Keratinocyte (primary cell): ENCODE measurements around the gene ZNF594.

Experiments
- CTCF ChIP-seq, 3 experiments: IDR thresholded peaks in 1 of 3; conservative IDR thresholded peaks in 1 of 3; optimal IDR thresholded peaks in 1 of 3; 2 replicates in 2 of 3; 3 replicates in 1 of 3; pipeline versions ENCODE3 to v1.5.1; 2011; ENCODE audit warnings: low read length in 3 of 3, mild to moderate bottlenecking in 3 of 3, moderate library complexity in 2 of 3, control low read depth in 1 of 3, inconsistent platforms in 1 of 3; ENCODE audit not compliant: insufficient read depth in 2 of 3; ENCODE audit errors: extremely low read depth in 1 of 3
- EZH2 ChIP-seq: IDR thresholded peaks from one replicate; pipeline ENCODE4 v1.6.1; 2012; ENCODE audit warnings: inconsistent platforms, mild to moderate bottlenecking, low read length, moderate library complexity

GRCh38 chr17:5220074-5220473 lies 28.4 kb upstream of the ZNF594 start:
- TF ChIP-seq CTCF (optimal IDR thresholded peaks at IDR 0.05 in 1 of 3, IDR thresholded peaks at IDR 0.05 in 1 of 3, conservative IDR thresholded peaks at IDR 0.05 in 1 of 3; ENCODE audit: extremely low read depth in 1 of 3, insufficient read depth in 2 of 3, low read length in 3 of 3) (no peak), EZH2 (no peak)
